HG03025 (cell line): Measurements from ENCODE around the gene RELN.
"Not testable (repeated sequence)": the region's sequence is repeated elsewhere in the genome, so short reads cannot be mapped to it uniquely, and the experiment has no call there.

Experiments used
- ATAC-seq: cut with Tn5 transposase; IDR thresholded peaks from one replicate; pipeline ENCODE4 v1.9.1; 2021; ENCODE audit warnings: mild to moderate bottlenecking, moderate library complexity; ENCODE audit not compliant: unreplicated experiment, low FRiP score

RELN gene

DNA sequence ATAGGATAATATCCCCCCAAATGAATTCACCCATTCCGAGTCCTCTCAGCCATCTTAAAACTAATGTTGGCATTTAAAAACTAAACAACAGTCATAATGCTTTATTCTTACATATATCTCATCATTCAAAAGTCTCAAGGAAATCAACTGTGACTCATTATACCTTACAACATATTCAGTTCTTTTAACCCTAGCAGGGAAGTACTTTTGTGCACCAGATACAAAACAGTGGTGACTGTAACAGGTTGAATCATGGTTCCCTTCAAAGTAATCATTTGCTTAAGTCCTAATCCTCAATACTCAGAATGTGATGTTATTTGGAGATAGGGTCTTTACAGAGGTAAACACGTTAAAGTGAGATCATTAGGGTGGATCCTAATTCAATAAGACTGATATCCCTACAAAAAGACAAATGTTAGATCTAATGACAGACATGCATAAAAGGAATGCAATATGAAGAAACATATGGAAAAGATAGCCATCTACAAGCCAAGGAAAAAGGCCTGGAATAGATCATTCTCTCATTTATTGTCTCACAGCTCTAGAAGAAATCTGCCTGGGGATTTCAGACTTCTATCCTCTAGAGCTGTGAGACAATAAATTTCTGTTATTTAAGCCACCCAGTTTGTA, 42.3 kb downstream of the RELN start:
- no peak for ATAC-seq

DNA sequence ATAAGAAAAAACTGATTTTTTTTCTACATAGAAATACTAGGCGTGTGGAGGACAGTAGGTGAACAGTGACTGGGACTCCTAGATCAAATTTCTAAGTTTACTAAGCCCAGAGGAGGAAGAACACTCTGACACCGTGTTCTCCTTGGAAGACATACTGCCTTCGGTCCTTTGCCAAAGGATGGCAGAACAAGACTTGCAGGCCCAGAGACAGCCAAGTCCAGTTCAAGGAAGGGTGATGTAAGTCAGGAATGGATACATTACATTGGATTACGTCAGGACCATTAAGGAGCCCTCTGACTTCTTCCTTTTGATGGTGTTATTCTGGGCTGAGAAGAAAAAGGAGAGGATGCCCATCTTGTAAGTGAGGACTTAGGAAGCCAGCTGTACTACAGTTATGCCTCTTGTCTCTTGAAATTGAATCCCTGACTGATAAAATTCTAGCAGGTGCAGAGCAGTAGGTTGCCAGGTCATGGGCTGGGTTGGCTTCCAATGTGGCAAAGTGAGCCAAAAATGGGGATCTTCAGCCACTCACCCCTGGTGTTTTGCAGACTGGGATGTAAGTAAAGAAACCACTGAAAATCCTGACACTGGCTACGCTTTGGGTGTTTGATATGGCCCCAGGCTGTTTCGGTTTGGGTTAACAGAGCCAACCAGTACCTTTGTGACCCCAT, 45.1 kb downstream of the RELN start:
- ATAC-seq = no peak

DNA sequence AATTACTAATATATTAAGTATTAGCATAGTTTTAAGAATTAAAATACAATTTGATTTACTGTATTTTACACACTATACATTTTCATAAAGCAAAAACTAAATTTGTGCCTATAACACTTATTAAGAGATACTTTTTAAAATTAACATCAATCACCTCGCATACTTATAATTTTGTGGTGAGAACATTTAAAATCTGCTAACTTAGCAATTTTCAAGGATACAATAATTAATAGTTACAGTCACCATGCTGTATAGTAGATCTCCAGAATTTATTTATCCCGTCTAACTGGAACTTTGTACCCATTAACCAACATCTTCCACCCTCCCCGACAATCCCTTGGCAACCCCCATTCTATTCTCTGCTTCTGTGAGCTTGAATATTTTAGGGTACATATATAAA, 47.5 kb downstream of the RELN start:
- ATAC-seq = no peak

GRCh38 chr7:103940382-103941268, 48.8 kb downstream of the RELN start:
- no peak for ATAC-seq

- no peak for ATAC-seq
Observed at GRCh38 chr7:103937680-103938079, 51.8 kb downstream of the RELN start.

DNA sequence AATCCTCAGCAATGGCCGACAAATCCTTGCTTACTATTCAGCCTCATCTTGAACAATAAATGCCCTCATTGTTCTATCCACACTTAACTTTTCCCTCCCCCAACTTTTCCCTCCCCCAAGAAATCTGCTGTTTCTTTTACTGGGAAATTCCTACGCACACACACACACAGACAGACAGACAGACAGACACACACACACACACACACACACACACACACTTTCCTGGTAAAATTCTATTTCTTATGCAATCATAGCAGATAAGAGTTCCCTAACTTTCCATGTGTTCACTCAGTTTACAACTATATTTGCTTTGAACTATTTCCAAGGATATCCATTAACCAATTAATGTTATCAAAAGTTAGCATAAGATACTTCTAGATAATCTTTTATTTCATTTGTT, 52.9 kb downstream of the RELN start:
- no peak for ATAC-seq

DNA sequence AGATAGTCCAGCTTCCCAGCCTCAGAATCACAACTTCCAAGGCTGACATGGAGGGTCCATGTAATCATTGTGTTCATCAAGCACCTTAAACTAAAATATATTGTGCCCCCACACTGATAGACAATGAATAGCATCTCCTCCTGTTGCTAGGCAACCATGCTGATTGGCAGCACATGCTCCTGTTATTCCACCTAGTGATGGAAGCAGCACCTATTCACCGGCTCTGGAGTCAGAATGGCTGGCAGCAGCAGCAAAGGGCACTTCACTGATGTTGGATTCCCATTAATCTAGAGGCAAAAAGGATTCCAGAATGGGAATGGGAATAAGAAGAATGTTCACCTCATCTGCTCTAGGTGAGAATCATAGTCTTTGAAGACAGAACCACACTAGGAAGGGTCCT, 55.0 kb downstream of the RELN start:
- no peak for ATAC-seq

- no peak for ATAC-seq
Observed at GRCh38 chr7:103932389-103932788, 57.1 kb downstream of the RELN start.

- ATAC-seq = no peak
Observed at GRCh38 chr7:103929901-103930311, 59.6 kb downstream of the RELN start.

DNA sequence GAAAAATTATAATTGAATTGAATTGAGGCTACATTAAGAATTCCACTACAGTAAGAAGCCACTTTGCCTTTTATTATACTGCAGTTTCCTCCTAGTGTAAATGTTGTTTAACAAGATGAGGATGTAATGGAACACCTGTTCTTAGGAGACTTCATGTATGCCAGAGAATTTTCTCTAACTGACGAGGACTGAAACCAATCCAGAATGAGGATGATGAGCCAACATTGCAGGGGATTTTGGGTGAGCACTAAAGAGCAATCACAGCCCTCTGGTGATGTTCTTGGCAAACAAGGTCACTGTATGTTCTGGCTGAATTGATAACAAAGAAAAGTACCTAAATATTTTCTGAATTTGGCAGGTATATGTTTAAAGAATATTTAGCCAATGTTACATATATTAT, 60.9 kb downstream of the RELN start:
- ATAC-seq = no peak

- ATAC-seq = no peak
Observed at GRCh38 chr7:103924184-103924583, 65.3 kb downstream of the RELN start.

DNA sequence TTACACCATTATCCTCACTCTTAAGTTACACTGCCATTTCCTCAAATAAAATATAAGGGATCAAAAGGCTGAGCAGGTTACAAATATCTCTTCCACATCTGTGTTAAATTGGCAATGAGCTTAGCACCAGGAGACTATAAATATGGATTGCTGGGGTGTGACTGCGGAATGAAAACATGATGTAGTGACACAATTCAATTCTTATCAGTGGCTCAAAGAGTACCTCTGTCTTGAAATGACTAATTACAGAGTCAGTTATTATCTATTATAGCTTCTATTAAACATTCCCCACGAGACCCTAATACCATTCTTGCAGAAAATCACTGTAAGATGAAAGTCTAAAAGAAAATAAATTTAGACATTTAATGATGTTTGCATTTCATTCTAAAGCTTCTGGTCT, 67.1 kb downstream of the RELN start:
- no peak for ATAC-seq

DNA sequence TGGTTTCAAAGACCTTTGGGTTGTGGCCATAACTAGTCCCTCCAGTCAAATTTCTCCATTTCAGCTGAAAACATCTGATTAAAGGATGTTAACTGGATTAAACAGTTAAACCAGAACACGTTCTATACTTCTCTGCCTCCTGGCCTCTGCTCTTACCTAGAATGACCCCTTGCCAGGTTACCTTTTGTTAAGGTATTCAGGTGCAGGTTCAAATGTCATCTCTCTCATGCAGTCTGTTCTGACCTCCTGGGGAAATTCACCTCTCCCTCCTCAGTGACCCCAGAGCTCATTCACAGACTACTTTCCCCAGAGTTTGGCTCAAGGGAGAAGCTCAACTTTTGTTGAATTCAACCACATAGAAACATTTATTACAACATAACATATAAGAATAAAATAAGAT, 67.8 kb downstream of the RELN start:
- no peak for ATAC-seq

- ATAC-seq = no peak
Observed at GRCh38 chr7:103919272-103919868, 70.1 kb downstream of the RELN start.

- no peak for ATAC-seq
Observed at GRCh38 chr7:103918631-103919271, 70.7 kb downstream of the RELN start.

DNA sequence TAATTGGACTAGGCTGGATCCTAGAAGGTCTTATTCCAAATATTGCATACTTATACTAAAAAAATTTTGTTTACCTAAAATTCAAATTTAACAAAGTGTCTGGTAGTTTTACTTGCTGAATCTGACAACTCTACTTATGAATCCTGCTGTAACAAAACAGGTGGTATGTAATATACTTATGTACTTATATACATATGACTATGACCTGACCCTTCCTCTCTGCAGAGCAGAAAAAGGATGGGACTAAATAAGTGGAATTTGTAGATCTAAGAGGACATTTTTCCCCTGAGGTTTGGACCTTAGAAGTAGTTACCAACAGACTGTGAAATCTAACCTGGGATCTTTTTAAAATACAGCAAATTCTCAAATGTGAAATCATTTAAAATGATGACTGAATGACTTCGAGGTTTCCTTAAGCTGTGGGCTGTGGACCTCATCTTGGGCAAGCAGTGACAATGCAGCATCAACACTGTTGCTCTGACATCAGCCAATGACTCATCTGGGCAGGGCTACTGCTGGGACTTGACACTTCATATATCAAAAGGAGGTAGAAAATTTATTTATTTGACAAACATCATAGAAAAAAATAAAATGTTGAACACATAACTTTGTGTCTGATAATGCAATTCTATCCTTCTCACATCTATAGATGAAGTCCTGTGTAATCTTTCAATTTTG, 73.6 kb downstream of the RELN start:
- no peak for ATAC-seq

DNA sequence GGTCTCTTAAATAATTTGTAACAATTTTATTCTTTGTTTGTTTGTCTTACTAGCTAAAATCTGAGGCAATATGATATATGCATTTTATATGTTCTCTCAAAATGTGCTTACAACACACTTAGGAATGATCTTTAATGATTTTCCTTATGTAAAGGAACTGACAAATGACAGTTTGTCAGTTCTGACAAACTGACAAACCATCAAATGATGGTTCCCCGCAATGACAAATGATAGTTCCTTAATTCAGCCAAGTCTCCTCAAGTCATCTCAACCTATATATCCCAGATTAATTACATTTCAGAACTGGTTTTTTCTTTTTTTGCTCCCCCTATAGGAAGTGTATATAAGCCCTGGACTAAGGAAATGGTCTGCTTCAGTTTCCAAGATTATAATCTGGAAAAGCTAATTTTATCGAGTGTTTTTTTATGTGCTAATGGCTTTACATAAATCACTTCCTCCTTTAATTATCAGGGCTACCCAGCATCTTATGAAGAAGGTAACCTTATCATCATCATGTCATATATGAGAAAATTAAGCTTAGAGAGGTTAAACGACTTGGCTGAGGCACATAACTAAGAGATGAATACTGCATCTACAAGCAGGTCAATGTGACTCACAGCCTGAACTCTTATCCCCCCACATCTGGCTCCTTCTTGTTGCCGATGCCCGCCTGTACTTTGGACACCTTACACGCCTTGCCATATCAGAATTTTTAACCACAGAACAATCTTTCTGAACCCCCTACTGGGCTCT, 75.1 kb downstream of the RELN start:
- no peak for ATAC-seq

- no peak for ATAC-seq
Observed at GRCh38 chr7:103912891-103913605, 76.4 kb downstream of the RELN start.

DNA sequence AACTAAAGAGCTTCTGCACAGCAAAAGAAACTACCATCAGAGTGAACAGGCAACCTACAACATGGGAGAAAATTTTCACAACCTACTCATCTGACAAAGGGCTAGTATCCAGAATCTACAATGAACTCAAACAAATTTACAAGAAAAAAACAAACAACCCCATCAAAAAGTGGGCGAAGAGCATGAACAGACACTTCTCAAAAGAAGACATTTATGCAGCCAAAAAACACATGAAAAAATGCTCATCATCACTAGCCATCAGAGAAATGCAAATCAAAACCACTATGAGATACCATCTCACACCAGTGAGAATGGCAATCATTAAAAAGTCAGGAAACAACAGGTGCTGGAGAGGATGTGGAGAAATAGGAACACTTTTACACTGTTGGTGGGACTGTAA, 78.4 kb downstream of the RELN start:
- not testable (repeated sequence) for ATAC-seq
